GM04503 (cell line): ENCODE results near the gene HECW1.

Experiments
- DNase-seq: peaks from one replicate; pipeline ENCODE4 v3.0.0-alpha.2; 2012; ENCODE audit warnings: low read depth

Gene HECW1

GRCh38 chr7:43439631-43440401 is 327.4 kb downstream of the HECW1 start:
- no peak for DNase-seq

- DNase-seq: no peak
Observed at GRCh38 chr7:43441231-43442130, 329.0 kb downstream of the HECW1 start.

- no peak for DNase-seq
Observed at GRCh38 chr7:43443381-43443780, 330.9 kb downstream of the HECW1 start.

- DNase-seq: no peak
Observed at GRCh38 chr7:43444711-43445578, 332.5 kb downstream of the HECW1 start.

GRCh38 chr7:43449577-43449976 is 337.1 kb downstream of the HECW1 start:
- no peak for DNase-seq

- DNase-seq: no peak
Observed at GRCh38 chr7:43450894-43451293, 338.4 kb downstream of the HECW1 start.

GRCh38 chr7:43454936-43455518 is 342.6 kb downstream of the HECW1 start:
- DNase-seq: no peak

- DNase-seq: no peak
Observed at GRCh38 chr7:43456200-43456599, 343.8 kb downstream of the HECW1 start.

GRCh38 chr7:43458330-43459018 is 346.0 kb downstream of the HECW1 start:
- DNase-seq: no peak

GRCh38 chr7:43459019-43459337 is 346.5 kb downstream of the HECW1 start:
- DNase-seq: no peak

- DNase-seq: no peak
Observed at GRCh38 chr7:43460733-43461348, 348.4 kb downstream of the HECW1 start.

- no peak for DNase-seq
Observed at GRCh38 chr7:43461349-43462024, 349.0 kb downstream of the HECW1 start.

- DNase-seq: no peak
Observed at GRCh38 chr7:43462836-43463235, 350.4 kb downstream of the HECW1 start.

GRCh38 chr7:43463401-43463980 is 351.0 kb downstream of the HECW1 start:
- no peak for DNase-seq

- no peak for DNase-seq
Observed at GRCh38 chr7:43465581-43466554, 353.4 kb downstream of the HECW1 start.

- DNase-seq: no peak
Observed at GRCh38 chr7:43467406-43467805, 355.0 kb downstream of the HECW1 start.

GRCh38 chr7:43467846-43468245 is 355.4 kb downstream of the HECW1 start:
- DNase-seq: no peak

- DNase-seq: no peak
Observed at GRCh38 chr7:43469051-43469450, 356.6 kb downstream of the HECW1 start.

- DNase-seq: no peak
Observed at GRCh38 chr7:43470110-43470509, 357.7 kb downstream of the HECW1 start.
